Right ventricle myocardium inferior (tissue), 1 donor: ENCODE data around the gene EVPLL. TPM values are rescaled to one million over a fixed set of nuclear protein-coding genes. Genes with fewer than 3 reads are reported as not detected.
"Not testable (repeated sequence)": the region's sequence is repeated elsewhere in the genome, so short reads cannot be mapped to it uniquely, and the experiment has no call there.

Experiments used
- ATAC-seq: fragments of 200-7000 bp; cut with Tn5 transposase; one replicate; pipeline ENCODE4 v1.9.1; 2020; ENCODE audit warnings: mild to moderate bottlenecking, moderate library complexity
- DNase-seq: peaks from one replicate; pipeline ENCODE4 v3.0.0; 2021; ENCODE audit errors: missing footprints
- intact Hi-C: fragments of 100-400 bp; cut with DNase I; formaldehyde crosslinking; loops from one replicate; pipeline ENCODE4 v1.11.0; 2022
- long read RNA-seq: library from polyadenylated mRNA; unstranded; transcript quantifications from one replicate; pipeline ENCODE4 v2.0.0, GENCODE V29; 2021
- total RNA-seq: library from RNA; stranded (reverse); fragmentation: NEBNext Ultra II Directional; extraction: Animal tissue kit (Norgen Biotek cat#: 25700); gene quantifications from one replicate; pipeline ENCODE4 v1.2.1, GENCODE V29; 2021
- donor health status: DM: no; HTN: yes; CAD: no; lungs with severe emphysema.

EVPLL gene
- total RNA-seq = not detected
- long read RNA-seq = 0 reads

DNA sequence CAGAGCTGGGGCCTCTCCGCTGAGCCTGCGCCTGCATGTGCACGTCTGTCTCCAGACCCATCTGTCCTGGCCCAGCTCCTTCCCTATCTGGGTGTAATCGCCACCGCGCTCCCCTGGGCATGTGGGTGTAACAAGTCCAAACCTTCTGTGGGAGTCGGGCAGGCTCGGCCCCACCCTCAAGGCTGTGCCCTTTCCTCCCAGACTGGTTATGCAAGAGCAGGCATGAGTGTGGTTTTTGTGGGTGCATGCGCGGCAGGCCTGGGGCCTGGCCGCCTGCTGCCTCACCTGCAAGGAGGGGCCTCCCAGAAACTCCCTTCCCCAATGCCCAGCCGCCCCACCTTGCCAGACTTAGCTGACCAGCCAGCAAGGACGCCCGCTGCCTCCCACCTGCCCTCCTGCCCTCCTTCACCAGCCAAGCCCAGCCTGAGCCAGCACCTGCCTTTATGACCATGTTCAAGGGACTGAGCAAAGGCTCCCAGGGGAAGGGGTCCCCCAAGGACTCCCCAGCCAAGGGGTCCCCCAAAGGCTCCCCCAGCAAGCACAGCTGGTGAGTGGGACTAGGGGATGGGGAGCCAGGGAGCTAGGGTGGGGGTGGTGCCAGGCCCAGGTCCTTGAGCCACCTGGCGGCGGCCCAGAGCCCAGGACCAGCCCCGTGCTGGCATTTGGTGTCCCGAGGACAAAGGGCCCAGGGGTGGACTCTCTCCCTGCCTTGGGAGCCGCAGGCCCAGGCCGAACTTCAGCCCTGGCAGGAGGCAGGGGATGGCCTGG is at the start of gene EVPLL:
Gene EVPLL, plus strand, starts transcription at position 342 of the 768 bp plus-strand sequence. CDS start 3,160 bp downstream, outside the sequence.
- DNase-seq (peak; percentile 88), ATAC-seq (peak; percentile 44)
- intact Hi-C loops = no loop called here

DNA sequence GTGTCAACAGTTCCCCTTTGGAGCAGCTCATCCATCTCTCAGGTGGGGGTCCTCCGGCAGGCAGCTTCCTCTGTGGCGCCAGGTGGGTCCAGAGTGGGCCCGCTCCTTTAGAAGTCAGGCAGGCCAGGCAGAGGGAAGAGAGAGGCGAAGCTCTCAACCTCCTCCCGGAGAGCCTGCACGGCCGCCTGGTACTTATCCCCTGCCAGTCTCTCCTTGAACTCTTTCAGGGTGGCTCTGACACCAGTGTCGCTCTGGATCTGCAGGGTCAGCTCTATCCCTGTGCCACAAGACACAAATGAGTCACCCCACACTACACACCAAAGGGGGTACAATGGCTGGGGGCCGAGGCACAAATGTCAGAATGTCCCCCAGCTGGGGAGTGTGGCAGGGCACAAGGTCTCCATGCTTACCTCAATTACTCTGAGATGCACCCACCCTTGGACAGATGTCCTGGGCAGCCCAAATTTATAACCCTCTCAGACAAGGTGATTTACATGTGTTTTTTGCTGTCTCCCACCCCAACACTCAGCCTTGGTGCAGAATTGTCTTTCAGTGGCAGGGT is 48.9 kb upstream of the EVPLL start:
- no peak for ATAC-seq
- DNase-seq = no peak
- intact Hi-C loops = no loop called here

DNA sequence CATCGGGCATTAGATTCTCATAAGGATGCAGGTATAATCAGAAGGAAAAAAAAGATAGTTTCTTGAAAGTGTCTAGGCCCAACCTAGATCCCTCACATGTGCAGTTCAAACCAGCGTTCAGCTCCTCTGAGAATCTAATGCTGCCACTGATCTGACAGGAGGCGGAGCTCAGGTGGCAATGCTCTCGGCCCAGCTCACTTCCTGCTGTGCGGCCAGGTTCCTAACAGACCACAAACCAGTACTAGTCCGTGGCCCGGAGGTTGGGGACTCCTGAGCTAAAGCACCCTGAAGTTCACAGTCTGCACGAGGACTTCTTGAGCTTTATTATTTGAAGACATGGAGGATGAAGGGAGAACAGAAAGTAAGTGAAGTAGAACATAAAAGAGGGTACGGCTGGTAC is 45.7 kb upstream of the EVPLL start:
- ATAC-seq (no peak), DNase-seq (no peak)
- intact Hi-C loops = no loop called here

DNA sequence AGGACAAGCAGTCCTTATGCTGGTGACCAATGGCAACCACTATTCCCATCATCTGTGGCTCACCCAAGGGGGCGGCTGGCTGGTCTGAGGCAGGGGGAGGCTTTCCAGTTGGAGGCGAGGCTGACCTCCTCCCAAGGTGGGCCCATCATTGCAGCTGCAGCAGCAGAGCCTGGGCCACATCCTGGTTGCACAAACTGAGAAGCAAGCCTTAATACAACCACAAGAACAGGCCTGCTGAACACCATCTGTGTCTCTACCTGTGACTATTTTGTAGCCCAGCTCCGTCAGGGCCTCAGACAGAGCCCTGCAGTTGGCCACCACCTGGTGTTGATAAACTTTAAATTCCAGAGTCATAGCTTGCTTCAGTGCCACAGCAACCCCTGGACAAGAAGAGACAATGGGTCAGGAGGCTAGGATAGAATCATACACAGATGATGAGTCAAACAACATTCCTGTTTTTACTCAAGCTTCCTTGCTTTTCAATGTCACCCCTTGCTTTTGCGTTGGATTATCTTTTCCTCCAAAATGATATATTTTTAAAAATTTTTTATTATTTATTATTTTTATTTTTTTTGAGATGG is 44.6 kb upstream of the EVPLL start:
- ATAC-seq (no peak), DNase-seq (no peak)
- intact Hi-C loops = no loop called here

DNA sequence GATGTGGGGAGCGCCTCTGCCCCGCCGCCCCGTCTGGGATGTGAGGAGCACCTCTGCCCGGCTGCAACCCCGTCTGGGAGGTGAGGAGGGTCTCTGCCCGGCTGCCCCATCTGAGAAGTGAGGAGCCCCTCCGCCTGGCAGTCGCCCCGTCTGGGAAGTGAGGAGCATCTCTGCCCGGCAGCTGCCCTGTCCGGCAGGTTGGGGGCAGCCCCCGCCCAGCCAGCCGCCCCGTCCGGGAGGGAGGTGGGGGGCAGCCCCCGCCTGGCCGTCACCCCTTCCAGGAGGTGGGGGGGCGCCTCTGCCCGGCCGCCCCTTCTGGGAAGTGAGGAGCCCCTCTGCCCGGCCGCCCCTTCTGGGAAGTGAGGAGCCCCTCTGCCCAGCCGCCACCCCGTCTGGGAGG is 39.4 kb upstream of the EVPLL start:
- ATAC-seq, DNase-seq, intact Hi-C loops: not testable (repeated sequence)

DNA sequence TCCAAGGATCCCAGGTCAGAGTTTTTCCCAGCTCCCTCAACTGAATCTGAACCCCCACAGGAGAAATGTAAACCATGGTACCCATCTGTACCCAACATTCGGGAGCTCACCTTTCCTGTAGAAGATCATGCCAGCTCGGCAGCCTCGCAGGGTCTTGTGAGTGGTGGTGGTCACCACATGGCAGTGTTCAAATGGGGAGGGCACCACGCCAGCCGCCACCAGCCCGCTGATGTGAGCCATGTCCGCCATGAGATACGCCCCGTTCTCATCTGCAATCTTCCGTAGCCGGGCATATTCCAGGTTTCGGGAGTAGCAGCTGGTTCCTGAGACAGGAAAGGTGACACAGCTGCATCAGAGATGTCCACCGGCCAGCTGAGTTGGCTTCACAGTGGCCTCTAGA is 37.6 kb upstream of the EVPLL start:
- ATAC-seq (no peak), DNase-seq (no peak)
- intact Hi-C loops = no loop called here

DNA sequence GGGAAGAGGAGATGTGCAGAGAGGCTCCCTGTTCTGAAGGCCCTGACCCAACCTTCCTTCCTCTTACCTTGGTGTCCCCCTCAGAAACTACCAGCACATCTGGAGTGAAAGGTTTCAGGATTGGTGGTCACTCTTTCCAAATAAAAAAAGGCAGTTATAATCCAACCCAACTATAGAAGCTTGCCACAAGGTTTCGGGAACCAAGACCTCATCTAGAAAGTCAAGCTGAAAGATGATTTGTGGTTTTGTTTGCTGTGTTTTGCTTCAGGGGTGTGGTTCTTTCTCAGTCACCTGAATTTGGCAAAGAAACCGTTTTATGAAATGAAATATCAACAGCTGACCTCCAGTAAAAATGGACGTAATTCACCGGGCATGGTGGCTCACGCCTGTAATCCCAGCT is 33.6 kb upstream of the EVPLL start:
- intact Hi-C loops = no loop called here
- ATAC-seq (no peak), DNase-seq (no peak)

DNA sequence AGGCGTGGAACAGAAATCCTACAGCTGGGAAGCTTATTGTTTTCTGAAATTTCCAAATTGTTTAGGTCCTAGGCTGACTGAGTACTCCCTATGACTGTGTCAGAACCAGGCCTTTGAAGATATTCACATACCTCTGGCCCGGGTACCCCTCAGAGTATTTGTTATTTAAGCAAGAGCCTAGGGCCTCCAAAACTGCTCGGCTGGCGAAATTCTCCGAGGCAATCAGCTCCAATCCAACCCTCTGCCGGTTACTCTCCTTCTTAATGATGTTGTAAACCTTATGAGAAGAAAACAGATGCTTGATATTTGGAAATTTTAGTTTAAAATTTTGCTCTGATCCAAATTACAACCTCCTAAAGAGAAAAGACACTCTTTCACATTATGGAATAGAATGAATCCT is 24.0 kb upstream of the EVPLL start:
- intact Hi-C loops = no loop called here
- no peak for ATAC-seq
- no peak for DNase-seq

DNA sequence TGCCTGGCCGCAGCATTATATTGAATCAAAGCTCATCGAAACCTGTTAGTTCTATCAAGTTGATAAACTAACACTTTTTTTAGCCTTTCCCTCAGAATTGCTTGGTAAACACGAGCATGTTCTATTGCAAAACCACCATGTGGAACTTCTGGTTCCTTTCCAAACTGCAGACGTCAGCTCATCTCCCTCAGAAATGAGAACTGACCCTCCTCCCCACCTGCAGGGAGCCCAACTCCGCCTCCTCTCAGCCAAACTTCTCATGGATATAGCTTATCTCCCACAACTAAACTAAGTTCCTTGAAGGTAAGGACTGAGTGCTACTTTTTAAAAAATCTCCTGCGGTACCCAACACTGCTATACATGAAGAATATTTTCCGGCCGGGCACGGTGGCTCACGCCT is 21.0 kb upstream of the EVPLL start:
- intact Hi-C loops = no loop called here
- peak; percentile 85 for ATAC-seq
- no peak for DNase-seq

DNA sequence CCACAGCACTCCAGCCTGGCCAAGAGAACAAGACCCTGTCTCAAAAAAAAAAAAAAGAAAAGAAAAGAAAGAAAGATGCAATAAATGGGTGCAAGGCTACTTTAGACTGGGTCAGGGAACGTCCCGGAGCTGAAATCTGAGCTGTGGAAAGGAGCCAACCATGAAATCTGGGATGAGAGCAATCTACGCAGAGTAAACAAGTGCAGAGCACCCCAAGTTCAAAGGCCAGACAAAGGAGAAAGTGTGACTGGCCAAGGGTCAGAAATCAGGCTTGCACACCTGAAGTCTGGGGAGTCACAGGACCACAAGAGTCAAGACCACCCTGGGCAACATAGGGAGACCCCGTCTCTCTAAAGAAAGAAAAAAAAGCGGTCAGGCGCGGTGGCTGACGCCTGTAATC is 17.1 kb upstream of the EVPLL start:
- DNase-seq = no peak
- intact Hi-C loops = no loop called here
- no peak for ATAC-seq

DNA sequence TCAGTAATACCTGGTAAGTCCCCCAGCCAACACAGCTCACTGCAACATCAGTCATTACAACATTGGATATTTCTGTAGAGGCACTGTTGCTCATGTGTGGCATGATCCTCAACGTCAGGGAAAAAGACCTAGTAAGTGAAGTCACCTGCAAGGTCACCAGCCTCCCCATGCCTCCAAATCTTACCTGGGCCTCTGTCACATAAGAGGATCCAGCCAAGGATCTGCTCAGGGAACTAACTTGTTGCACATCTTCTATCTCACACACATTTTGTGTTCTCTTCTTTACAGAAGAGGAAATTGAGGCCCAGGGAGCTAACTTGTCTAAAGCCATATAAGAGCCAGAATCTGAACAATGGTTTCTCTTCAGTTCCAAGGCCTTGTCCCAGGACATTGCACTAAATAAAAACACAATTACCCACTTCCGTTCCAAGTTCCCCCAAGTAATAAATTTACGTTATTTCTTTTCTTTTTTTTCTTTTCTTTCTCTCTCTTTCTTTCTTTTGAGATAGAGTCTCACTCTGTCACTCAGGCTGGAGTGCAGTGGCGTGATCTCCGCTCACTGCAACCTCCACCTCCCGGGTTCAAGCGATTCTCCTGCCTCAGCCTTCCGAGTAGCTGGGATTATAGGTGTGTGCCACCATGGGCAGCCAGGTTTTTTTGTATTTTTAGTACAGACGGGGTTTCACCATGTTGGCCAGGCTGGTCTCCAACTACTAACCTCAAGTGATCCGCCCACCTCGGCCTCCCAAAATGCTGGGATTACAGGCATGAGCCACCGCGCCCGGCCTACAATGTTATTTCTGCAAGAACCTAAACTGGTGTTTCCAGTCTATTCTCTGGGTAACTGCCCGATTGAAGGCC is 15.5 kb upstream of the EVPLL start:
- DNase-seq (no peak), ATAC-seq (no peak)
- intact Hi-C loops = no loop called here

DNA sequence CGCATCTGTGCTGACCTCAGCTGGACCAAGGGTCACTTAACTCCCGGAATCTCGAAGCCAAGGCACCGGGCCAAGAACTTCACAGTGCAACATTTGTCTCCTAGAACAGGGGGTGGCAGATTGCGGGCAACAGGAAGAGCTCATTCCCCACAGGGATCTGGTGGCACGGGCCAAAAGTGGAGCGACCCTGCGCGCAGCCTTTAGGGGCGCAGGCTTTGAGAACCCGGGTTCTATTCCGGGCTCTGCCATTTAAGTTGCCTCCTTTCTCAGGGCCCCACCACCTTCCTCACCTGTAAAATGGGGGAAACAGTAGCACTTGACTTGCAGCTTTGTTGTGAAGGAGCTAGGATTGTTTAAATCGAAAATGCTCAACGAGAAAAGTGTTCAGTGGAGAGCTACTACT is 14.9 kb upstream of the EVPLL start:
- peak; percentile 43 for ATAC-seq
- intact Hi-C loops = no loop called here
- peak; percentile 85 for DNase-seq

DNA sequence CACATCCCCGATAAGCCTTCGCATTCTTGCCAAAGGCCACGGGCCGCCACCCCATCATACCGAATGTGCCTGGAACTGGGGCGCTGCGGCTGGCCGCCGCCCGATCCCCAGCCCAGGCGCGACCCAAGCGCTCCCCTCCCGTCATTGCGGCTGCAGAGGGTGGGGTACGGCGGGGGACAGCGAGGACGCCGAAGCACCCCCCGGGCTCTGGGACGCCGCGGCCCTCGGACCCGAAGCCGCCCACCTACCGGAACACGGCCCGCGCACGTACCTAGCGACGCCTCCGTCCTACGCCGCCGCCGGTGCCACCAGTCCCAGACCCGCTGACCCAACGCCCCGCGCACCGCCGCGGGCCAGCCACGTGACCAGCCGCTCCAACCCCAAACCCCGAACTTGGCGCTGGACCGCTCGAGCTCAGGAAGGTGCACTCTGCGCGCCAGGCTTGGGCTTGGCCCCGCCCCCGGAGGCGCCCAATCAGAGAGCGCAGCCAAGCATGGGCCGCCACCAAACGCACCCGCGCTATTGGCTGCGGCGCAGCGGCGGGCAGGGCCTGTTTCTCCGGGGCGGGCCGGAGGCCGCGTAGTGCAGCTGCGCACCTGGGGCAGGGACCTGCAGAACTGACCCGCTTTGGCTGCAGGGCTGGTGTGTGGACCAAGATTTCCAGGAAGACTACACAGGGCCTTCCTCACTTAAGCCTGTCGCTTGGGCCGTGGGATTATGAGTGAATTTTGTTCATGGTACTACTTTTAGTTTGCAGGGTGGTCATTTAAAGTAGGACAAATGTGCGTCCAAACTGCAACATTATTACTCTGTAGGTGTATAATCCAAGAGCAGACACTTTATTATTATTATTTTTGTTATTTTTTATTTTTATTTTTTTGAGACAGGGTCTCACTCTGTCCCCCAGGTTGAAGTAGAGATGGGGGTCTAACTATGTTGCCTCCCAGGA is 14.2 kb upstream of the EVPLL start, which contains the start of gene SHMT1:
Gene SHMT1, minus strand, starts transcription at position 450 of the 949 bp plus-strand sequence. CDS start 7,569 bp downstream, outside the sequence.
- DNase-seq (peak; percentile 98), ATAC-seq (peak; percentile 100)
- intact Hi-C loops = no loop called here

DNA sequence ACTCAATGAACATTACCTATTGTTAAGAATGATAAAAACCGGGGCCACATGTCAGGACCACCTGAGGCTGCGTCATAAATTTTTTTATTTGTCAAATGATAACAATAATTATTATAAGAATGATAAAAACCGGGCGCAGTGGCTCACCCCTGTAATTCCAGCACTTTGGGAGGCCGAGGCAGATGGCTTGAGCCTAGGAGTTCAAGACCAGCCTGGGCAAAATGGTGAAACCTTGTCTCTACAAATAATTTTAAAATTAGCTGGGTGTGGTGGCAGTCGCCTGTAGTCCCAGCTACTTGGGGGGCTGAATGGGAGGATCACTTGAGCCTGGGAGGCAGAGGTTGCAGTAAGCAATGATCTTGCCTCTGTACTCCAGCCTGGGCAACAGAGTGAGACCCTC is 13.4 kb upstream of the EVPLL start:
- intact Hi-C loops = no loop called here
- ATAC-seq (no peak), DNase-seq (no peak)

DNA sequence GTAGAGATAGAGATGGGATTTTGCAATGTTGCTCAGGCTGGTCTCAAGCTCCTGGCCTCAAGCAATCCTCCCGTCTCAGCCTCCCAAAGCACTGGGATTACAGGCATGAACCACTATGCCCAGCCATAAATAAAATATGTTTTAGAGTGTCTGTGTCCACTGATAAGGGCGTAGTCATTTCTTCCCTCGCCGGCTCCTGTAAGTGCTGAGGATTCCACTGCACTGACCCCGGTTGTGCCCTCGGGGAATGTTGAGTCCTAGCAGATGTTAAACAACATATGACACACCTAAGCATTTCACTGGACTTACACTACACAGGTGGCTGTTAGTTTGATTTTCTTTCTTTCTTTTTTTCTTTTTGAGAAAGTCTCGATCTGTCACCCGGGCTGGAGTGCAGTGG is 8.6 kb upstream of the EVPLL start:
- intact Hi-C loops = no loop called here
- DNase-seq (no peak), ATAC-seq (no peak)

DNA sequence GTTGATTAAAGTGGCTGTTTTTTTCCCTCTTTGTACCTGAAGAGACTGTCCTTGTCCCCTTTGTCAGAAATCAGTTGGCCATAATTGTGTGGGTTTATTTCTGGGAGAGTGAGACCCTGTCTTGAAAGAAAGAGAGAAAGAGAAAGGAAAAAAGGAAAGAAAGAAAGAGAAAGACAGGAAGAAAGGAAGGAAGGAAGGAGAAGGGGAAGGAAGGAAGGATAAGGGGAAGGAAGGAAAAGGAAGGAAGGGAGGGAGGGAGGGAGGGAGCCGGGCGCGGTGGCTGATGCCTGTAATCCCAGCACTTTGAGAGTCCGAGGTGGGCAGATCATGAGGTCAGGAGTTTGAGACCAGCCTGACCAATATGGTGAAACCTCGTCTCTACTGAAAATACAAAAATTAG is 6.8 kb upstream of the EVPLL start:
- DNase-seq (no peak), ATAC-seq (no peak)
- intact Hi-C loops = no loop called here

DNA sequence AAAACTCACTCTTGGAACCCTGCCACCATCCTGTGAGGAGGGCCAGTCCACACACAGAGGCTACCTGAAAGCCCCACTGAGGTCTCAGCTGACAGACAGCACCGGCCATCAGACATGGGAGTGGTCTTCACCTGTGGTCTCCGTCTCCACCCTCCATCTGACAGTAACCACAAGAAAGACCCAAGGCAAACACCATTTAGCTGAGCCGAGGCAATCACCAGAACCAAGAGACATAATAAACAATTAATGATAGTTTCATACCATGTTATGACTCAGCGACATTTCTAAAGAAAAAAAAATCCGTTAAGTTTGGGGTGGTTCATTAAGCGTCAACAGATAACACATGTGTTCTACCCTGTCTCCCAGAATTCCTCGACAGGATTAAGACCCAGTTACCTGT is 6.1 kb upstream of the EVPLL start:
- ATAC-seq (no peak), DNase-seq (no peak)
- intact Hi-C loops = no loop called here

DNA sequence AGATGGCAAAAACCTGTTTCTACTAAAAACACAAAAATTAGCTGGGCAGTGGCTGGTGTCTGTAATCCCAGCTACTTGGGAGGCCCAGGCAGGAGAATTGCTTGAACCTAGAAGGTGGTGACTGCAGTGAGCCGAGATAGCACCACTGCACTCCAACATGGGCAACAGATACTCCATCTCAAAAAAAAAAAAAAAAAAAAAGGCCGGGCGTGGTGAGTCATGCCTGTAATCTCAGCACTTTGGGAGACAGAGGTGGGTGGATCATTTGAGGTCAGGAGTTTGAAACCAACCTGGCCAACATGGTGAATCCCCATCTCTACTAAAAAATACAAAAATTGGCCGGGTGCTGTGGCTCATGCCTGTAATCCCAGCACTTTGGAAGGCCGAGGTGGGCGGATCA is 4.4 kb upstream of the EVPLL start:
- intact Hi-C loops, ATAC-seq, DNase-seq: not testable (repeated sequence)
